GM12878 (cell line): ENCODE measurements around the gene SRP68. TPM values are rescaled to one million over a fixed set of nuclear protein-coding genes. Genes with fewer than 3 reads are reported as not detected.
A peak's percentile ranks its signal among the peaks of the same experiment; 100 is the strongest.

Experiments
- ATF2 ChIP-seq: IDR thresholded peaks from 2 replicates; pipeline ENCODE4 v1.6.1; 2012; ENCODE audit warnings: low read length, inconsistent platforms
- ATF3 ChIP-seq: IDR thresholded peaks from 2 replicates; pipeline ENCODE4 v1.6.1; 2011; ENCODE audit warnings: low read depth, mild to moderate bottlenecking, low read length, moderate library complexity, borderline replicate concordance; ENCODE audit errors: extremely low read depth
- ATF7 ChIP-seq: fragments of 450-650 bp; IDR thresholded peaks from 2 replicates; pipeline ENCODE4 v1.6.1; 2016; ENCODE audit warnings: low read depth, mild to moderate bottlenecking
- CBFB ChIP-seq: IDR thresholded peaks from 2 replicates; pipeline ENCODE4 v1.6.1; 2016; ENCODE audit warnings: antibody characterized with exemption, low read depth
- CTCF ChIP-seq, 3 experiments: IDR thresholded peaks in 2 of 3; conservative IDR thresholded peaks in 1 of 3; 2 replicates each; pipeline ENCODE4 v1.5.1; 2011; ENCODE audit warnings: low read depth in 3 of 3, low read length in 3 of 3, mild to moderate bottlenecking in 3 of 3, control low read depth in 2 of 3, moderate library complexity in 2 of 3, inconsistent platforms in 1 of 3, mixed read lengths in 1 of 3; ENCODE audit not compliant: control insufficient read depth in 2 of 3, insufficient read depth in 1 of 3; ENCODE audit errors: extremely low read depth in 1 of 3
- DPF2 ChIP-seq: fragments of 450-650 bp; IDR thresholded peaks from 2 replicates; pipeline ENCODE4 v1.6.1; 2017; ENCODE audit warnings: mild to moderate bottlenecking
- HDAC2 ChIP-seq: fragments of 200-600 bp; sonication (generic); IDR thresholded peaks from 2 replicates; pipeline ENCODE4 v1.6.1; 2017
- JUNB ChIP-seq: IDR thresholded peaks from 2 replicates; pipeline ENCODE4 v1.6.1; 2016; ENCODE audit warnings: antibody characterized with exemption, mild to moderate bottlenecking
- PKNOX1 ChIP-seq: fragments of 450-650 bp; IDR thresholded peaks from 2 replicates; pipeline ENCODE4 v1.6.1; 2016; ENCODE audit warnings: mild to moderate bottlenecking
- PRDM15 ChIP-seq: fragments of 450-650 bp; formaldehyde crosslinking; IDR thresholded peaks from 2 replicates; pipeline ENCODE4 v1.4.0; 2020; ENCODE audit warnings: mild to moderate bottlenecking, moderate library complexity
- RFX5 ChIP-seq: IDR thresholded peaks from 2 replicates; pipeline ENCODE4 v1.6.1; 2011; ENCODE audit warnings: low read depth, low read length, improper control_type of control experiment
- SIX5 ChIP-seq: IDR thresholded peaks from 2 replicates; pipeline ENCODE4 v1.6.1; 2011; ENCODE audit warnings: mild to moderate bottlenecking, low read depth, low read length, moderate library complexity; ENCODE audit not compliant: severe bottlenecking
- SMARCA5 ChIP-seq: fragments of 450-650 bp; IDR thresholded peaks from 2 replicates; pipeline ENCODE4 v1.6.1; 2017; ENCODE audit warnings: mild to moderate bottlenecking
- SP1 ChIP-seq: IDR thresholded peaks from one replicate; pipeline ENCODE4 v1.6.1; 2011; ENCODE audit warnings: low read depth, low read length
- TARDBP ChIP-seq: IDR thresholded peaks from 2 replicates; pipeline ENCODE4 v1.6.1; 2016; ENCODE audit warnings: borderline replicate concordance
- TBL1XR1 ChIP-seq: IDR thresholded peaks from 2 replicates; pipeline ENCODE4 v1.6.1; 2012; ENCODE audit warnings: low read depth, low read length, improper control_type of control experiment
- ZNF217 ChIP-seq: fragments of 450-650 bp; IDR thresholded peaks from 2 replicates; pipeline ENCODE4 v1.6.1; 2017; ENCODE audit warnings: antibody characterized with exemption, mild to moderate bottlenecking
- ZNF24 ChIP-seq: fragments of 450-650 bp; IDR thresholded peaks from 2 replicates; pipeline ENCODE4 v1.6.1; 2017; ENCODE audit warnings: antibody characterized with exemption, mild to moderate bottlenecking
- polyA plus RNA-seq, 11 experiments: library from polyadenylated mRNA; depleted of rRNA in 4 of 11; unstranded in 6 of 11; stranded (reverse) in 5 of 11; fragments of >200 nt; fragmentation: Nextera tagmentation in 4 of 11; fragmentation: Illumina TruSeq in 1 of 11; extraction: Ambion mirVana in 4 of 11; extraction: Trizol in 1 of 11; gene quantifications; 1 replicate in 1 of 11; 2 replicates in 10 of 11; pipeline versions ENCODE4 v1.2.1 to v1.2.3, GENCODE V29; 2011 to 2016; ENCODE audit warnings: inconsistent platforms in 2 of 11, missing spikeins in 2 of 11, low read depth in 1 of 11
- total RNA-seq, 4 experiments: library from RNA; depleted of rRNA in 3 of 4; stranded (reverse); fragments of >200 nt in 3 of 4; fragmentation: Illumina TruSeq in 1 of 4; extraction: Trizol in 1 of 4; gene quantifications; 2 replicates each; pipeline versions ENCODE4 v1.2.1 to v1.2.3, GENCODE V29; 2013 to 2021
- TF ChIP-seq, protein P1 (sequence below): fragments of 450-650 bp; IDR thresholded peaks from 2 replicates; pipeline ENCODE4 v1.6.1; 2017; ENCODE audit warnings: mild to moderate bottlenecking, low read depth, inconsistent platforms; ENCODE audit not compliant: poor library complexity, severe bottlenecking

SRP68 gene
- total and polyA plus RNA-seq, 10 of the 15 experiments (the other 5 are each of a cell fraction or from before 2014, with no cell fraction given): 24.7 to 89.7 (median 62.7) TPM

DNA sequence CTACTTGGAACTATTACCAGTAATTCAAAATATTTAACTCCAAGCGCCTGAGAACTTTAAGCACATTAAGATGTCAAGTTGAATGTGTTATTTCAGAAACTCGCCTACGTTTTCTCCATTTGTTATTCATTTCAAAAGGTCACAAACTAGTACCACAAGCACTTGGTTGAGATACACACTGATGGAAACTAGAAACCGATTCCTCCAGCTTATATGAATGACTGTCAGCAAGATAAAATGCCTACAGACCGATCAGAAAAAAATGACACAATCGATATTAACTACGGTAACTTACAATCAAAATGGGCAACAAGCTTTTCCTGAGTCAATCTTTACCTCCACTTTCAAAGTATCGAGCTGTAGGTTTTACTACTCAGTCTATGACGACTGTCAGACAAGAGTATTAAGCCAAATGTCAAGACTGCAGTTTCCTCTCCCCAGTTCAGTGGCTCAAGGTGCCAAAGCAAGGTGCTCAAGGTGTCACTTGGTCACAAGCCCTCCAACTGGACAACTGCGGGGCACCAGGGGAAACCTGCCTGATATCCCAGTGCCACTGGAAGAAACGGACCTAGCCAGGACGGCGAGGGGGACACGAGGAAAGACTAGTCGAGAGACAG, 678 bp downstream of the SRP68 start (continued):
- no peak for TF ChIP-seq SMARCA5
- no peak for TF ChIP-seq ZNF24
- TF ChIP-seq TARDBP: no peak
- no peak for TF ChIP-seq HDAC2
- no peak for TF ChIP-seq ATF2
- no peak for TF ChIP-seq SIX5
- TF ChIP-seq ZNF217: no peak
- TF ChIP-seq TBL1XR1: peak; percentile 80; the same call in 1 of the 2 replicates
- no peak; the same call in 1 of the 2 replicates for TF ChIP-seq DPF2
- peak; percentile 67 for TF ChIP-seq PKNOX1
- no peak for TF ChIP-seq PRDM15 (CRISPR knock-in tag)
- TF ChIP-seq SP1: no peak
- peak; percentile 66; the same call in 1 of the 2 replicates for TF ChIP-seq JUNB
- TF ChIP-seq, protein P1, sequence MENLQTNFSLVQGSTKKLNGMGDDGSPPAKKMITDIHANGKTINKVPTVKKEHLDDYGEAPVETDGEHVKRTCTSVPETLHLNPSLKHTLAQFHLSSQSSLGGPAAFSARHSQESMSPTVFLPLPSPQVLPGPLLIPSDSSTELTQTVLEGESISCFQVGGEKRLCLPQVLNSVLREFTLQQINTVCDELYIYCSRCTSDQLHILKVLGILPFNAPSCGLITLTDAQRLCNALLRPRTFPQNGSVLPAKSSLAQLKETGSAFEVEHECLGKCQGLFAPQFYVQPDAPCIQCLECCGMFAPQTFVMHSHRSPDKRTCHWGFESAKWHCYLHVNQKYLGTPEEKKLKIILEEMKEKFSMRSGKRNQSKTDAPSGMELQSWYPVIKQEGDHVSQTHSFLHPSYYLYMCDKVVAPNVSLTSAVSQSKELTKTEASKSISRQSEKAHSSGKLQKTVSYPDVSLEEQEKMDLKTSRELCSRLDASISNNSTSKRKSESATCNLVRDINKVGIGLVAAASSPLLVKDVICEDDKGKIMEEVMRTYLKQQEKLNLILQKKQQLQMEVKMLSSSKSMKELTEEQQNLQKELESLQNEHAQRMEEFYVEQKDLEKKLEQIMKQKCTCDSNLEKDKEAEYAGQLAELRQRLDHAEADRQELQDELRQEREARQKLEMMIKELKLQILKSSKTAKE: peak; percentile 29
- no peak for TF ChIP-seq ATF7
- TF ChIP-seq ATF3: no peak
- no peak for TF ChIP-seq RFX5
- TF ChIP-seq CBFB: no peak
- no peak for TF ChIP-seq CTCF (IDR thresholded peaks at IDR 0.05 in 2 of 3, conservative IDR thresholded peaks at IDR 0.05 in 1 of 3; ENCODE audit: control insufficient read depth in 2 of 3, extremely low read depth in 1 of 3, insufficient read depth in 1 of 3, low read depth in 3 of 3, low read length in 3 of 3)
